Measurements from ENCODE around the gene ZNF578.

Gene ZNF578

GRCh38 chr19:52492201-52492993 lies 39.0 kb downstream of the ZNF578 start:
- peaks cover 2% of the 10 kb centered on the region; the same call in 1 of the 2 replicates for H3K9me3 ChIP-seq (ENCODE audit: insufficient read depth, low read depth, low read length)
- no peak overlapping the region for H3K9ac ChIP-seq (ENCODE audit: low read depth, low read length, poor library complexity, severe bottlenecking)
- H3K36me3 ChIP-seq (ENCODE audit: insufficient read depth, low read length): no peaks in the 10 kb centered on the region
- H3F3A ChIP-seq (ENCODE audit: low read depth): no peaks in the 10 kb centered on the region
- no peaks in the 10 kb centered on the region for H3K79me2 ChIP-seq (ENCODE audit: insufficient read depth, low read length)
- no peak overlapping the region for H2AFZ ChIP-seq (ENCODE audit: low read length)
- H3K9me2 ChIP-seq (replicated peaks; ENCODE audit: low read depth, low read length): no peaks in the 10 kb centered on the region
- H3K4me2 ChIP-seq (ENCODE audit: low read depth, low read length, poor library complexity, severe bottlenecking): no peak overlapping the region
- H3K4me1 ChIP-seq (ENCODE audit: insufficient read depth, low read length, poor library complexity, severe bottlenecking): no peaks in the 10 kb centered on the region
- H3K27me3 ChIP-seq (ENCODE audit: insufficient read depth, low read length, poor library complexity, severe bottlenecking): no peaks in the 10 kb centered on the region
- TF ChIP-seq EZH2phosphoT487 (IDR thresholded peaks at IDR 0.05; ENCODE audit: borderline replicate concordance): no peak
- TF ChIP-seq CTCF (conservative IDR thresholded peaks at IDR 0.05; ENCODE audit: low read length): no peak
- H3K4me3 ChIP-seq (ENCODE audit: low read length, poor library complexity, severe bottlenecking): no peak overlapping the region
- H4K20me1 ChIP-seq (ENCODE audit: insufficient read depth, low read length, poor library complexity, severe bottlenecking): no peaks in the 10 kb centered on the region

- no peaks in the 10 kb centered on the region for H3K79me2 ChIP-seq (ENCODE audit: insufficient read depth, low read length)
- TF ChIP-seq CTCF (conservative IDR thresholded peaks at IDR 0.05; ENCODE audit: low read length) (no peak), EZH2phosphoT487 (IDR thresholded peaks at IDR 0.05; ENCODE audit: borderline replicate concordance) (no peak)
- H3F3A ChIP-seq (ENCODE audit: low read depth): no peaks in the 10 kb centered on the region
- no peaks in the 10 kb centered on the region for H3K27me3 ChIP-seq (ENCODE audit: insufficient read depth, low read length, poor library complexity, severe bottlenecking)
- H3K9me3 ChIP-seq (ENCODE audit: insufficient read depth, low read depth, low read length): no peaks in the 10 kb centered on the region; the same call in 1 of the 2 replicates
- H2AFZ ChIP-seq (ENCODE audit: low read length): no peak overlapping the region
- no peak overlapping the region for H3K4me2 ChIP-seq (ENCODE audit: low read depth, low read length, poor library complexity, severe bottlenecking)
- no peaks in the 10 kb centered on the region for H3K36me3 ChIP-seq (ENCODE audit: insufficient read depth, low read length)
- H3K9me2 ChIP-seq (replicated peaks; ENCODE audit: low read depth, low read length): no peaks in the 10 kb centered on the region
- H3K4me3 ChIP-seq (ENCODE audit: low read length, poor library complexity, severe bottlenecking): no peak overlapping the region
- no peak overlapping the region for H3K9ac ChIP-seq (ENCODE audit: low read depth, low read length, poor library complexity, severe bottlenecking)
- no peaks in the 10 kb centered on the region for H4K20me1 ChIP-seq (ENCODE audit: insufficient read depth, low read length, poor library complexity, severe bottlenecking)
- H3K4me1 ChIP-seq (ENCODE audit: insufficient read depth, low read length, poor library complexity, severe bottlenecking): no peaks in the 10 kb centered on the region
Measured at GRCh38 chr19:52492994-52493470, 39.7 kb downstream of the ZNF578 start.

- Histone ChIP-seq H3K4me1 (ENCODE audit: insufficient read depth, low read length, poor library complexity, severe bottlenecking) (no peaks in the 10 kb centered on the region), H3F3A (ENCODE audit: low read depth) (no peaks in the 10 kb centered on the region), H2AFZ (ENCODE audit: low read length) (no peak overlapping the region), H3K9ac (ENCODE audit: low read depth, low read length, poor library complexity, severe bottlenecking) (no peak overlapping the region), H4K20me1 (ENCODE audit: insufficient read depth, low read length, poor library complexity, severe bottlenecking) (no peaks in the 10 kb centered on the region), H3K4me3 (ENCODE audit: low read length, poor library complexity, severe bottlenecking) (no peak overlapping the region), H3K9me2 (replicated peaks; ENCODE audit: low read depth, low read length) (no peaks in the 10 kb centered on the region), H3K27me3 (ENCODE audit: insufficient read depth, low read length, poor library complexity, severe bottlenecking) (no peaks in the 10 kb centered on the region), H3K36me3 (ENCODE audit: insufficient read depth, low read length) (no peaks in the 10 kb centered on the region), H3K9me3 (ENCODE audit: insufficient read depth, low read depth, low read length) (no peaks in the 10 kb centered on the region; the same call in 1 of the 2 replicates), H3K4me2 (ENCODE audit: low read depth, low read length, poor library complexity, severe bottlenecking) (no peak overlapping the region), H3K79me2 (ENCODE audit: insufficient read depth, low read length) (no peaks in the 10 kb centered on the region)
- TF ChIP-seq EZH2phosphoT487 (IDR thresholded peaks at IDR 0.05; ENCODE audit: borderline replicate concordance): no peak
- no peak for TF ChIP-seq CTCF (conservative IDR thresholded peaks at IDR 0.05; ENCODE audit: low read length)
Measured at GRCh38 chr19:52494518-52494917, 41.2 kb downstream of the ZNF578 start.

All from Loucy (cell line).